ENCODE data around the gene PARVB. TPM values are rescaled to one million over a fixed set of nuclear protein-coding genes. Genes with fewer than 3 reads are reported as not detected.

PARVB gene
- total RNA-seq, 2 donors from 2014 or later: 95.5 to 113 TPM

DNA sequence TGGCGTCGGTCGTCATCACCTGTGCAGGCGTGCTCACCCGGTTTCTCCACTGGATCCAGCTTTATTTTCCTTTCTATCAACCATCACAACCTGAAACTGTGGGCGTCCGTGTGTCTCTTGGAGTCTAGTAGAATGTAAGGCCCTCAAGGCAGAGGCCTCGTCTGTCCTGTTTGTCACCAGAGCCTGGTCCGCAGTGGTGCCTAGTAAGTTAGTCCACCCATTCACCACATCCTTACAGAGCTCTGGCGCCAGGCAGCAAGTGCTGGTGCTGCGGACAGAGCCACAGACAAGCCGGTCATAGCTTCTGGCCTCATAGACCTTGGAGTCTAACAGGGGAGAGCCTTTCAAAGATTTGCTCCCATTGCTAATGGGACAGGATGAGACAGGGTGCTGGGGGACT is 92.2 kb downstream of the PARVB start:
- DNase-seq (no peak), ATAC-seq (no peak)
- intact Hi-C loops (cut with DNase I): no loop called here

DNA sequence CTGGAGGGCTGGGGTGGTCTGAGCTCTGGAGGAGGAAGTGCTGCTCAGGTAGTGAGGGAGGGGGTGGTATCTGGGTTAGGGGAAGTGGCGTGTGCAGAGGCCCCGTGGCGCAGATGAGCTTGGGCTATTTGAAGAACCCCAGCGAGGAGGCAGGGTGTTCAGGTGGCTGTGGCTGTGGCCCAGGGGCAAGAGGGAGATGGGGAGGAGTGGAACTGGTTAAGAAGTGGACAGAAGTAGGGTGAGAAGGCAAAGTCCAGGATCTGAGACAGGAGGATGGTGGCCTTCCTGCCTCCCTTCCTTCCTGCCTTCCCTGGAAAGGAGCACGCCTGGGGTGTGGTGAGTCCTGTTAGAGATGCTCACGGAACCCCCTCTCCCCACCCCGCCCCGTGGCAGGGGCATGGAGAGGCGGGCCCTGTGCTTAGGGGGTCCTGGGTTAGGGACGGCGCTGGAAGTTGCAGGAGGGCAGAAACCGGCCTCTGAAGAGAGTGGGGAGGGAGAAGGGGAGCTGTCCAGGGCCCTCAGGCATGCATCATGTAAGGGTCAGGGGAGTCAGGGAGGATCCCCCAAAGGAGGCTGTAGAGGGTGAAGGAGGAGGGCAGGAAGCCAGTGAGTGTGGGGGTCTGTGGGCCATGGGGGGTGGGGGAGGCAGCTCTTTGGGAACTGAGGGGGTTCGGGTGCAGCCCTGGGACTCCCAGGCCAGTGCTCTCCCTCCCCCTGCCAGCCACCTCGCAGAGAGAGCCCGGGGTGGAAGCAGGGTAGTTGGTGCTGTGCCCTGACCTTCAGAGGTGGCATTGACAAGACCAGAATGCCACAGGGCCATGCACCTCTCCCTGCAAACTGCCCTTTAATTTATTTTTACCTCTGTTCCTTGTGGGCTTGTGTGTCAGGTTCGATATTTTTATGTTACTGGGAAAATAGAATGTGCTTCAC is 92.9 kb downstream of the PARVB start:
- intact Hi-C loops (cut with DNase I): no loop called here
- no peak for DNase-seq
- ATAC-seq: peak; percentile 34 to 67

DNA sequence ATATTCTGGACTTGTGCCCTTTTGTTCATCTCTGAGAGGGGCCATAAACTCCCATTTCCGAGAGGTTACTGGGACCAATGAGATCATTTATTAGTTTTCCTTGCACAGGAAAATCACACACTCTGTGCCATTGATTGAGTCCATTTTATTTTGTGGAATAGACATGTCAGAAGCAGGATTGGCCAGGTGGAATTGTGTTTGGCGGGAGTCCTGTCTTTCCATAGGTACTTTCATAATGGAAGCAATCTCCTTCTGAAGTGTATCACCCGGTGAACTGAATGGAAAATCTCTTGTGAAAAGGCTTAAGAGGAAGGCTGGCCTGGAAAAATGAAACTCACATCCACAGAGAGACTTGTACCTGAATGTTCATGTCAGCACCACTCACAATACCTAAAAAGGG is 93.6 kb downstream of the PARVB start:
- DNase-seq: no peak
- no peak for ATAC-seq
- intact Hi-C loops (cut with DNase I): no loop called here

DNA sequence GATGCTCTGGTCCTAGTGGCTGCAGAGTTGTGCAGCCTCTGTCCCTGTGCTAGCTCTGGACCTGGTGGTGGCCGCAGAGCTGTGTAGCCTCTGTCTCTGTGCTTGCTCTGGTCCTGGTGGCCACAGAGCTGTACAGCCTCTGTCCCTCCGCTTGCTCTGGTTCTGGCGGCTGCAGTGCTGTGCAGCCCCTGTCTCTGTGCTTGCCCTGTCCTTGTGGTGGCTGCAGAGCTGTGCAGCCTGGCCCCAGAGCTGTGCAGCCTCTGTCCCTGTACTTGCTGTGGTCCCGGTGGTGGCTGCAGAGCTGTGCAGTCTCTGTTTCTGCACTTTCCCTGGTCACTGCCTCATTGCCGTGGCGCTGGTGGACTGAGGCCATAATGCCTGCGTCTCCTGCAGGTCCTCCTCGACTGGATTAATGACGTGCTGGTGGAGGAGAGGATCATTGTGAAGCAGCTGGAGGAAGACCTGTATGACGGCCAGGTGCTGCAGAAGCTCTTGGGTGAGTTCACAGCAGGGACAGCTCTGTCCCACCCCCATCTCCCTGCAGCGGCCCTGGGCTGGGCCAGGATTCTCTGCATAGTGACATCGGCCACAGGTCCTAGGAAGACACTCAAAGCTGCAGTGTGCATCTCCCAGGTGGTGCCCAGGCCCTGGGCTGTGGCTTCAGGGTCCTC is 94.7 kb downstream of the PARVB start:
- no peak for ATAC-seq
- intact Hi-C loops (cut with DNase I): no loop called here
- DNase-seq: no peak

DNA sequence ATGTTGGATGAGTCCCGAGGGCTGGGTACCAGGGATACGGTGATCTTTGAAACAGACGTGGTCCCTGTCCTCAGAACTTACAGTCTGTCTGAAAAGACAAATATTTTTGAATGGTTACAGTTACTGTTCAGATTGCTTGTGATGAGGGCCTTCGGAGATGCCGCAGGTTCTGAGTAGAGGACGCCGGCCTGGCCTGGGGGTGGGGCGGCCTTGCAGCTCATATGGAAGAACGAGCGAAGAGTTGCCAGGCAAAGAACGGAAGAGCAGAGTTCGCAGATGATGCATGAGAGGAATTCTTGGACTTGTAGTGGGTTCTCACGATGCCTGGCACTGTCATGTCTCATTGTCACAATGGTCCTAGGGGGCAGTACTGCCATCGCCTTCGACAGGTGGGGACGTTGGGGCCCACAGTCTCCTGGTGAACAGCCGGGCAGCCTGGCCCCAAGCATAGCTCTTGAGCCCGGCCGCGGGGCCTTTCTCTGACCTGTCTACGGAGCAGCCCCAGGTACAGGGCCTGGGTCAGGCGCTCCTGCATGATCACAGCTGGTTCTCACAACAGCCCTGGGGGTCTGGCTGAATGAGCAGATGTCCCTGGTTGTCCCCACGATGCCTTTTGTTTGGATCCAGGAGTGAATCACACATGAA is 95.7 kb downstream of the PARVB start:
- DNase-seq: no peak
- intact Hi-C loops (cut with DNase I): no loop called here
- ATAC-seq: no peak

DNA sequence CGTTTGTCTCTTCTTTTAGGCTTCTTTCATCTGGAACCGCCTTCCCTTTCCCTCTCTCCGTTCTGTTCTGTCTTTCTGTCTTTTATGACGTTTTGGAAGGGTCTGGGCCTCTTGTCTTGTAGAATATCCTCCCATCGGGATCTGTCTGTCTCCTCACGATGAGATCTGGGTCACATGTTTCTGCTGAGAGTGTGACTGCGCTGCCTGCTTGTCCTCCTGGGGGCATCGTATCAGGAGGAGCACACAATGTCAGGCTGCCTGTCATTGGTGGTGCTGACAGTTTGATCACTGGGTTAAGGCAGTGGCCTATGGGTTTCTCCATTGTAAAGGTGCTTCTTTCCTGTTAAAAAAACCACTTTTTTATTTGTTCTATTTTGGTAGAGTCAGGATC is 96.2 kb downstream of the PARVB start:
- intact Hi-C loops (cut with DNase I): no loop called here
- DNase-seq (no peak), ATAC-seq (no peak)

DNA sequence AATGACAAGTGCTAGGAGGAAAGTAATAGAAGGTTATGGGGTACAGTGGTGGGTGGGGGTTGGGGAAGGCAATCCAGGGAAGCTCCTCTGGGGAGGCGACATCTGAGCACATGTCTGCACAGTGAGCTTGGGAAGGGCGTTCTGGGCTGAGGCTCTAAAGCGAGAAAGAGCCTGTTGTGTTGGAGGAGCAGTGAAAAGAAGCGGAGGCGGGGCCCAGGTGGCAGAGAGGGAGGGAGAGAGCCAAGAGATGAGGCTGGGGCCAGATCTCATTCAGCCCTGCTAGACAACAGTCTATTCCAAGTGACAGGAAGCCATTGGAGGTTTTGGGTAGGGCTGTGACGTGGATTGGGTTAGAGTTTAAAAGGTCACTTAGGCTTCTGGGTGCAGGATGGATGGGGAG is 101.3 kb downstream of the PARVB start:
- ATAC-seq: no peak
- intact Hi-C loops (cut with DNase I): no loop called here
- no peak for DNase-seq

DNA sequence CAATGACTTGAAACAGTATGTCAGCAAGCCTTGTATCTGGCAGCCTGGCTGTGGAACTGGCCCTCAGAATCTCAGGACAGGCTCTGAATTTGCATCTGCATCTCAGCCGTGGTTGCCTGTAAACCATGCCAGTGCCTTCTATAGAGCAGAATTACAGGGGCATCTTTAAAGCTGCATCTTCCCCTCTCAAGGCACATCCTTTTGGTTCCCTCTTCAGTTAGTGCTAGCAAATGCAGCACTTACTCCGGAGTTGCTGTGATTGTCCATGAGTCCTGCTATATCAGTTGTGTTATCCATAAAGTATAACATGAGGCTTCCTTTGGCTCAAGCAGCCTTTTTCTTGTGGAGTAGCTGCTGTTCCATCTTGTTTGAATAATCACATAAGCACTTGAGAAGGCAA is 102.7 kb downstream of the PARVB start:
- intact Hi-C loops (cut with DNase I): no loop called here
- no peak for DNase-seq
- no peak for ATAC-seq

DNA sequence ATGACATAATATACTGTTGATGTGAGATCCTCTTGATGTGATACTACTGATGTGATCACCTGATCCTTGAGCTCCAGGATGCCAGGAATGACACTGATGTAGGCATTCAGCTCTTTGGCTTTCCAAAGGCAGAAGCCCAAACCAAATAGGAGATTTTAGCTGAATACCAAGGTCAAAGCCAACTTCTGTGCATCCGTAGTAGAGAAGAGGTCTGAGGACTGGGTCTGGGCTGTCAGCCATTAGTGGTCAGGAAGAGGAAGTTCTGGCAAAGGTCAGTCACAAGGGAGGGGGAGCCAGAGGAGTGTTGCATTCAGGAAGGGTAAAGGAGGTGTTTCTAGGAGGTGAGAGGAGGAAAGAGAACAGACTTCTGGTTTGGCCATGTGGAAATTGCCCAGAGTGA is 103.3 kb downstream of the PARVB start:
- intact Hi-C loops (cut with DNase I): no loop called here
- ATAC-seq (peak; percentile 69 to 70), DNase-seq (peak; percentile 49)

DNA sequence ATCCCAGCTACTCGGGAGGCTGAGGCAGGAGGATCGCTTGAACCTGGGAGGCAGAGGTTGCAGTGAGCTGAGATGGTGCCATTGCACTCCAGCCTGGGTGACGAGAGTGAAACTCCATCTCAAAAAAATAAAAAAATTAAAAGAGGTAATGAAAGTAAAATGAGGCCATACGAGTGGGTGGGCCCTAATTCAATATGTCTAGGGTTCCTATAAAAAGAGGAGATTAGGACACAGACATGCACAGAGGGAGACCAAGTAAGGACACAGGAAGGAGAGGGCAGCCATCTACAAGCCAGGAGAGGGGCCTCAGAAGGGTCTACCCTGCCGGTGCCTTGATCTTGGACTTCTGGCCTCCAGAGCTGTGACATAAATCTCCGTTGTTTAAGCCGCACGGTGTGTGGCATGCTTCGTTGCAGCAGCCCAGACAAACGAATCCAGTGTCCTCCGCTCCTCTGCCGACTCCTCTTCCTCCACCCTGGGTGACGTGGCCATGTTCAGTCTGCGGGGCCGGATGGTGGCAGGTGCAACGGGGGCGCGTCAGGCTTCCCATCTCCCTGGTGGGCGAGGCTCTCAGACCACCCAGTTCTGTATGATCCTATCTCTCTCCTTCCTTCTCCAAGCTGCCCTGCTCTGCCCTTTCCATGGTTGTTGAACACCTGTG is 105.0 kb downstream of the PARVB start:
- ATAC-seq (no peak), DNase-seq (no peak)
- intact Hi-C loops (cut with DNase I): no loop called here

DNA sequence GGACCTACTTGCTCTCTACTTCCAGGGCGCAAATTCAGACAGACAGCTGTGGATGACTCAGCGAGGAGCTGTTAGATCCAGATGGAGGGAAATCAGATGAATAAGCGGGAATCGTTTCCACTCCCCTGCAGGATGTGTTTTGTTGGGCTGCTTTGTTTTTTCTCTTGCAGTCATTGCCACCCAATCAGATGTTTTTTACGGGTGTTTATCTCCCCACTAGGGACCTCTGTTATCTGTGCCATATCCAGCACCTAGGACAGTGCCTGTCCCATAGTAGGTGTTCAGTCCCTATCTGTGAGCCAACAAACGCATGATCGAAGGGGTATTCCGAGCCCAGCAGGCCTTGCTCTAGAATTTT is 105.5 kb downstream of the PARVB start:
- ATAC-seq: no peak
- no peak for DNase-seq
- intact Hi-C loops (cut with DNase I): no loop called here

DNA sequence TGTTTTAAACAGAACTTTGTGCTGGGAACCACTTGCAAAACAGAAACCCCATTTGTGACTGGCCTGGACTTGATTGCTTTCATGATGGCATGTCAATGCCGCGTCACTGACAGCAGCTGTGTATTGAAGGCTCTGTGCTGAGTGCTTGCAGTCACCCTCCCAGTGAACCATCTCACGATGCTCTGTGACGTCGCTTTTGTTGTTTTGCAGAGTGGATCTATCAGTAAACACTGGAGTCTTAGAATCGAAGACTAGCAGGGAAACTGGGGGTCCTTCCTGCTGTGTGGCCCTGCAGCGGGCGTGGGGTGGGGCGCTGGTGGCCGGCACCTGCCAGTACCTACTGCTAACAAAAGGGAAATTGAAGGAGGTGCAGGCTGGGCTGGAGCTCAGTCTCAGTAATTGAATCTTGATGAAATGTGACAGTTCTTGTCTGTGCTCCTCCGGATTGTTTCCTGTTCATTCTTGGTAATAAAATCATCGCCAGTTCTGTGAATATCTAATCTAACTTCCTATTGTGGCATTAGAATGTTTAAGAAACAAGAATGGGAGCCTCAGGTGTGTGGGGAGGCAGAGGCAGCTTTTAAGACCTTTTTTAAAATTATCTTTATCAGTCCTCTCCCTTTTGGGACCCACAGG is 106.1 kb downstream of the PARVB start:
- ATAC-seq (no peak), DNase-seq (no peak)
- intact Hi-C loops (cut with DNase I): no loop called here

DNA sequence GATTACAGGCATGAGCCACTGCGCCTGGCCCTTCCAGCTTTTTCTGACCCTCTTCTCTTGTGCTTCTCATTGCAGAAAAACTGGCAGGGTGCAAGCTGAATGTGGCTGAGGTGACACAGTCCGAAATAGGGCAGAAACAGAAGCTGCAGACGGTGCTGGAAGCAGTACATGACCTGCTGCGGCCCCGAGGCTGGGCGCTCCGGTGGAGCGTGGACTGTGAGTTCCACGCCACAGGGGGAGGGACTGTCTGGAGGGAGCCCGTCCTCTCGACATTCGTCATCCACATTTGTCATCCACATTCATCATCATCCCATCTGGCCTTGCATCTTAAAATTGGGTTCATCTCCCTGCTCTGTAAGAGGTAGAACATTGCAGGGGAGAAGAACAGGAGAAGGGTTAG is 107.3 kb downstream of the PARVB start:
- intact Hi-C loops (cut with DNase I): no loop called here
- no peak for ATAC-seq
- DNase-seq: no peak

DNA sequence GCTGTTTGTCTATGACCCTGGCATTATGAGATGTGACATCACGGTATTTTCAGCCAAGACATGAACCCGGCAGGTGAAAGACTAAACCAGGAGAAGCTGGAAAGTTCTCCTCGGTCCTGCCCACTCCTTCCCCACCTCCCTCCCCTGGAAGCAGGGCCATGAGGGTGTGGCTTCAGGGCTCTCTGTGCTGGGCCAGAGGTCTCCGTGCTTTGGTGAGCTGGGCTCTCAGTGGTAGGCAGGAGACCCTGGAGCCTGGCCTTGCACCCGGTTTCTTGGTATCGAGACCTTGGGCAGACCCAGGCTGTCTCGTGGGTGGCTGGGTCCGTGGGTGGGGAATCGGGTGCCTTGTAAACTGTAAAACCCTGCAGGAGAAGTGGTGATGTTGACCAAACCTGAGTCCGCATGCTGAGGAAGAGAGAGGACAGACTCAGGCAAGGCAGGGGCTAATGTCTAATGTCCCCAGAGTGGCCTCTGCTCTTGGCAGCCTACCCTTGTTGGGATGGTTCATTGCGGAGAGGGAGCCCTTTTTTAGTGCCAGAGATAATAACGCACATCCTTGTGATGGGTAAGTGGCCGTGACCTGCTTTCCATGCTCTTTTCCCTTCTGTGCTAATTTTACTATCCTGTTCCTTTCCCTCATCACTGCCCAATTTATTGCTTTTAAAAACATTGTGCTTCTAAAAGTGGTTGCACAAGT is 108.0 kb downstream of the PARVB start:
- ATAC-seq: peak; percentile 17 to 45
- intact Hi-C loops (cut with DNase I): no loop called here
- DNase-seq: no peak

DNA sequence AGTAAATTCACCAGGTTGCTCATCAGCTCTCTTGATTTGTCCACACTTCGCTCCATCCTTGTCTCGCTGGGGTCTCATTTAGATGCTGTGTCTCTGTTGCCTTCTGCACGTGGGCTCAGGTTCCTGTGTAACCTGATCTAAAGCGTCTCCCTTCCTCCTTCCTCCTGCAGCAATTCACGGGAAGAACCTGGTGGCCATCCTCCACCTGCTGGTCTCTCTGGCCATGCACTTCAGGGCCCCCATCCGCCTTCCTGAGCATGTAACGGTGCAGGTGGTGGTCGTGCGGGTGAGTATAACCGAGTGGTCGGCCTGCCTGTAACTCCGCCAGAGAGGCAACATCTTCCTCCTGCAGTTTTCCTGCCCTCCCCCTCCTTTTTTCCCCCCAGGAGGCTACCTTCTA is 108.6 kb downstream of the PARVB start:
- ATAC-seq: no peak
- DNase-seq: no peak
- intact Hi-C loops (cut with DNase I): no loop called here

DNA sequence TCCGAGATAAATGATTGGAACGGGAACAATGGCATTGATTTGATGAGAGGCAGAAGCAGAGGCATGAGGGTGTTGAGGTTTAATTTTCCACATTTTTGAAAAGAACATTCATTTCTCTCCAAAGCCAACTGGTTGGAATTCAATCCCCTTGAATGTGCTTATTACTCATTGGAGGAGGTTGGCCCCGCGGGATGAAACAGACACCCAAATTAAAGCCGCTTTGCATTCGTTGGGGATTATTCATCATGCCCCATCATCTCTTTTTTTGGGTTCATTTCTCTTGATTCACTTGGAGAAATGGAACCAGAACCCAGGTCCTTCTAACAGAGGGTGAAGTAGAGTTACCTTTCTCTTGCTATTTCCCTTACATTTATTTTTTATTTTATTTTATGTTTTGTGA is 109.1 kb downstream of the PARVB start:
- intact Hi-C loops (cut with DNase I): no loop called here
- no peak for ATAC-seq
- DNase-seq: no peak

DNA sequence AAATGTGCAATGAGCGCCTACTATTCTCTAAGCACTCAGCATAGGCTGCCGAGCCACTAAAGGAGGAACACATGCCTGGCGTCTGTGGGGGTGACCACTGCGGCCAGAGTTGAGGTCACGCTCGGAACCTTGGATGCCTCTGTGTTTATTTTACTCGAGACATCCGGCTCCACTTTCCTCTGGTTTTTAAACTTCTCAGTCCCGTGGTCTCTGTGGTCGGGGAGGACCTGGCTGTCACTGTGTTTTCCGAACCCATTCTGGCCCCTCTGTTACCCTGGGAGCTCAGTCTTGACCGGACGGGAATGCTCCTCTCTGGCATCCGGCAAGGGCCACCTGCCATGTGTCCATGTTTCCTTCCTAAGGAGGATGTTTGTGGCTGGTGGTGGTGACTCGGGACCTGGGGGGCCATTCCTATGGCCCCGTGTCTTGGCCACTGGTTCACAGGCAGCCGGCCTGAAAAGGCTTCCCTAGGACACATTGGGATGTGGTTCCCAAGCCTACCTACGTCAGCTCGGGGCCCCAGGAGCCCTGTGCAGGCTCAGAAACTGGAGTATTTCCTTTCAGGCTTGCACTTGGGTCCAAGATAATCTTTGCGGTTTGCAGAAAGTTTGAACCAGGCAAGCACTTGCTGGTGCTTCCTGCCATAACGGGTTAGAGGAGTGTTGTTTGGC is 109.9 kb downstream of the PARVB start:
- peak; percentile 36 for DNase-seq
- intact Hi-C loops (cut with DNase I): no loop called here
- peak; percentile 36 to 71 for ATAC-seq

DNA sequence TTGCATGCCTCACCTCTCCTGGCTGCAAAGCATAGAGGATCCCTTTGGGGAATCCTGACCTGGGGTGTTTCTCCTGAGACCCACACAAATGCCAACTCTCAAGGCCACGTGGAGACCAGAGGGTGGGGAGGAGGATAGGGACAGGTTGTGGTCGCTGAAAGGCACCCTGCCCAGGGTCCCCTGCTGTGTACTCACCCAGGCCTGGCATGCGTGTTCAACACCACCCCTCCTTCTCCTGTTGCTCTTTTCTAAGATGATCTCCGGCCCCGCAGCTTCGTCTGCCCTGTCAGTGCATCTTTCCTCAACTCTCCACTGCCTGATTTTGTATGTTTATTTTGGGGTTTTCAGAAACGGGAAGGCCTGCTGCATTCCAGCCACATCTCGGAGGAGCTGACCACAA is 112.0 kb downstream of the PARVB start:
- DNase-seq (no peak), ATAC-seq (no peak)
- intact Hi-C loops (cut with DNase I): no loop called here
